Stimulated activated CD8-positive, alpha-beta memory T cell treated with anti-CD3 and anti-CD28 coated beads, Interleukin-12 subunit alpha, Interleukin-12 subunit beta, amount 100 ng/mL, for 24 hours (primary cell): ENCODE data around the gene IFNE.

Experiments
- DNase-seq: peaks from one replicate; pipeline ENCODE4 v3.0.0-alpha.2; 2020; ENCODE audit errors: extremely low read depth

IFNE gene

GRCh38 chr9:21482213-21482612 is at the start of gene IFNE:
TSS of gene IFNE (minus strand) at chr9:21482313. CDS start at chr9:21481694, 619 bp downstream.
- no peak for DNase-seq

DNA sequence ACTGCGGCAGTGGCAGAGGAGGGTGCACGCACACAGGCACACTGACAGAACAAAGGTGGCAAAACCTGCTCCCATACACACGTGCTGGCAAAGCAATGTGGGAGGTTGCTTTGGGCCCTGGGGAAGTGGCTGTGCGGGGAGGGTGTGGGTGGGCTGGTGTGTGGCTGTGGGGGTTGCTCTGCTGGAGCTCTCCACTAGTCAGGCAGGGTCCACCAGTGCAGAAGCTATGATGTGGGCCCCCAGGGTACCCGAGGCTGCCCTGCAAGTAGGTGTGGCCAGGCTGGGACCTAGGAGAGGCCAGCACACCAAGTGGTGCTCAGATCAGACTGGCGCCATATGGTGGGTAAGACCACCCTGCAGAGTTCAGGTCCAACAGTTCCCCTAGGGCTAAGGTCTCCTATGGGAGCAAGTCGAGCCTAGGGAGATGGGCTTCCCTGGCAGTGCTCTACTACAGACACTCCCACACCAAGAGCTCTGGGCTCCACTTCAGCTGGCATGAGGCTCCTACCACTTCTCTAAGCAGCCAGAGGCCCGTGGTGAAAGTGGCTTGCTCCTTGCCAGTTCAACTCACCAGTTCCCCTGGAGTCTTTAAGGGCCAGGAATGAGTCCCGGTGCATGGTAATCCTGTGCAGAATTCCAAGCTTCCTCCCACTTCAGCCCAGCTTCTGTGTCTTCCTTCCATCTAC is 46.2 kb upstream of the IFNE start:
- DNase-seq: no peak

GRCh38 chr9:21527579-21527978 is 45.5 kb upstream of the IFNE start:
- no peak for DNase-seq

DNA sequence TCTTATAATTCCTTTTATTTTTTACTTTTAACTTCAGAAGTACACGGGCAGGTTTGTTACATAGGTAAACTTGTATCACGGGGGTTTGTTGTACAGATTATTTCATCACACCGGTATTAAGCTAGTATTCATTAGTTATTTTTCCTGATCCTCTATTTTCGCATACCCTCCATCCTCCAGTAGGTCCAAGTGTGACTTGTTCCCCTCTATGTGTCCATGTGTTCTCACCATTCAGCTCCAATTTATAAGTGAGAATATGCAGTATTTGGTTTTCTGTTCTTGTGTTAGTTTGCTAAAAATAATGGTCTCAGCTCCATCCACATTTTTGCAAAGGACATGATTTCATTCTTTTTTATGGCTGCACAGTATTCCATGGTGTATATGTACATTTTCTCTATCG is 43.1 kb upstream of the IFNE start:
- DNase-seq: no peak

GRCh38 chr9:21524099-21524830 is 42.2 kb upstream of the IFNE start:
- no peak for DNase-seq

DNA sequence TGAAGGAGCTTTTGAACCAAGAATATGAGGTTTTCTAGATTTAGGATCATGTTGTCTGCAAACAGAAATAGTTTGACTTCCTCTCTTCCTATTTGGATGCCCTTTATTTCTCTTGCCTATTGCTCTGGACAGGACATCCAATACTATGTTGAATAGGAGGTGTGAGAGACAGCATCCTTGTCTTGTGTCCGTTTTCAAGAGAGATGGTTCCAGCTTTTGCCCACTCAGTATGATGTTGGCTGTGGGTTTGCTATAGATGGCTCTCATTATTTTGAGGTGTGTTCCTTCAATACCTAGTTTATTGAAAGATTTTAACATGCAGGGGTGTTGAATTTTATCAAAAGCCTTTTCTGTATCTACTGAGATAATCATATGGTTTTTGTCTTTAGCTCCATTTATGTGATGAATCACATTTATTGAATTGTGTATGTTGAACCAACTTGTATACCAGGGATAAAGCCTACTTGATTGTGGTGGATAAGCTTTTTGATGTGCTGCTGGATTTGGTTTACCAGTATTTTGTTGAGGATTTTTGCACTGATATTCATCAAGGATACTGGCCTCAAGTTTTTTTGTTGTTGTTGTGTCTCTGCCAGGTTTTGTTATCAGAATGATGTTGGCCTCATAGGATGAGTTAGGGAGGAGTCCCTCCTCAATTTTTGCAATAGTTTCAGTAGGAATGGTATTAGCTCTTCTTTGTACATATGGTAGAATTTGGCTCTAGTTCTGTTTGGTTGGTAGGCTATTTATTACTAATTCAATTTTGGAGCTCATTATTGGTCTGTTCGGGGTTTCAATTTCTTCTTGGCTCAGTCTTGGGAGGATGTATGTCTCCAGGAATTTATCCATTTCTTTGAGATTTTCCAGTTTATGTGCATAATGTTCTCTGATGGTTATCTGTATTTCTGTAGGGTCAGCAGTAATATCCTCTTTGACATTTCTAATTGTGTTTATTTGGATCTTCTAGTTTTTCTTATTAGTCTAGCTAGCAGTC is 41.2 kb upstream of the IFNE start:
- no peak for DNase-seq

GRCh38 chr9:21522348-21522747 is 40.2 kb upstream of the IFNE start:
- DNase-seq: no peak

DNA sequence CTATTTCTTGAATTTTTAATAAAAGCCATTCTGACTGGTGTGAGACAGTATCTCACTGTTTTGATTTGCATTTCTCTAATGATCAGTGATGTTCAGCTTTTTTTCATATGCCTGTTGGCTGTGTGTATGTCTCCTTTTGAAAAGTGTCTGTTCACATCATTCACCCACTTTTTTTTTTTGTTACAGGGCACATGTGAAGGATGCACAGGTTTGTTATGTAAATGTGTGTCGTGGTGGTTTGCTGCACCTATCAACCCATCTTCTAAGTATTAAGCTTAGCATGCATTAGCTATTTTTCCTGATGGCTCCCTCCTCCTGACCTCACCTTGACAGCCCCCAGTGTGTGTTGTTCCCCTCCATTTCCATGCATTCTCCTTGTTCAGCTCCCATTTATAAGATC is 39.3 kb upstream of the IFNE start:
- no peak for DNase-seq

DNA sequence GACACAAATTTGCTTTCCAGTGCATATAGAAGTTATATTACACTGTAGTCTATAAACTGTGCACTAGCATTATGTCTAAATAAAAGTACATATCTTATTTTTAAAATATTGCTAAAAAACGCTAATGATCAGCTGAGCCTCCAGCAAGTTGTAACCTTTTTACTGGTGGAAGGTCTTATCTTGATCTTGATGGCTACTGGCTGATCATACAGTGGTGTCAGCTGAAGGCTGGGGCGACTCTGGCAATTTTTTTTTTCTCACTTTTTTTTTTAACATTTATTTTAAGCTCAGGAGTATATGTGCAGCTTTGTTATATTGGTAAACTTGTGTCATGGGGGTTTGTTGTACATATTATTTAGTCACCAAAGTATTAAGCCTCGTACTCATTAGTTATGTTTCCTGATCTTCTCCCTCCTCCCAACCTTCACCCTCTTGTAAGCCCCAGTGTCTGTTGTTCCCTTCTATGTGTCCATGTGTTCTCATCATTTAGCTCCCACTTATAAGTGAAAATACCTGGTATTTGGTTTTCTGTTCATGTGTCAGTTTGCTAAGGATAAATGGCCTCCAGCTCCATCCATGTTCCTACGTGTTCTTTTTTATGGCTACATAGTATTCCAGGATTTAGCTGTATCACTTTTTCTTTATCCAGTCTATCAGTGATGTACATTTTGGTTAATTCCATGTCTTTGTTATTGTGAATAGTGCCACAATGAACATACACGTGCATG is 38.6 kb upstream of the IFNE start:
- no peak for DNase-seq

DNA sequence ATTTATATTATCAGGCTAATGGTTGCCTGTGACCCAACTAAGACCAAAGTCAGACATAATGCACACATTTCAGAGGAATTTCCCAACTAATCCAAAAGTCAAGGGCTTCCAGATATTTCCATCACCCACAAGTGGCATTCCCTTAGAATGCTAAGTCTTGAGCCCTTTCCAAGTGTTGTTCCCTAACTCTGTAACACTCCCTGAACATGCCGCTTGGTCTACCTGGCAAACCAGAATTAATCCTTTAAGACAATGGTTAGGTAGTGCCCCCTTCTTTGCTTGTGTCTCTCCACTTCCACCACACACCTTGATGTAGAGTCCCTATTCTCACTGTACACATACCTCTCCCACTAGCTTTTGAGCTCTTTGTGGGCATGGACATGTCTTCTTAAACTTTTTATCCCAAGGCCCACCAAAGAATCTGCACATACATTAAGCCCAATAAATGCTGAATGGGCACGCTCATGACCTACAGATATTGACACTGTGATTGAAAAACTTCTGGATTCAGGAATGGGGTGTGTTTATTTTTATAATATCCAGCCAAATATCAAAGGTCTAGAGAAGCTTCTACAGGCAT is 37.8 kb upstream of the IFNE start:
- no peak for DNase-seq

DNA sequence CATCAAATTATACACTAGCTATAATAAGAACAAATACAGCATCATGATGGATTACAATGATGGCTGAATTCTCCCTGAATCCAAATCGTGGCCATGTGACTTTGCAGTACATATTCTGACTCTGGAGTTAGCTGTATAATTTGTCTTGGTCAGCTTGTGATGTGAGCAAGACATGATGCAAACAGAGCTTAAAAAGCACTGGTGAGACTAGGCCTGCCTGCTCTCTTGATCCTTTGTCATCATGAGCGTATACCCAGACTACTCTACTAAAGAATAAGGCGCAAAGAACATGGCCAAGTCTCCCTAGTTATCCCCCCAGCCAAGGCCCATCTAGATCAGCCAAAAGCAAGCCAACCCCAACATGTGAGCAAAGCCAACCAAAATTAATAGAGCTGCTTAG is 34.7 kb upstream of the IFNE start:
- no peak for DNase-seq

DNA sequence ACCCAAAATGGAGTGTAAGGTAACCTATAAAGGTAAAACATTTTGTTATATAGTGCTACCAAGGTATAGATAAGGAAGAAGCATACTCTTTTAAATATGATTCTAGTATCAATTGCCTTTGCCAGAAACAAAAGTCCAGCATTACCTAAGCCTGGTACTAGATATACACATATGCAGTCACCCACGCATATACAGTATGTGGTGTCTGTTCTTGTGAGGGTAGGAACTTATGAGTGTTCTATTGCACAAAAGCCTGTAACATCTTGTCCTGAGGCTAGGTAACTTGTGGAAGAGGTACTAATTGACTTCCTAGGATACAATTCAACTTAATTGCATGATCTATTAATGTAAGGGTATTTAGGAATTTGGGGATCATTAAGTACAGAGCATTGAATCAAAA is 31.3 kb upstream of the IFNE start:
- no peak for DNase-seq

DNA sequence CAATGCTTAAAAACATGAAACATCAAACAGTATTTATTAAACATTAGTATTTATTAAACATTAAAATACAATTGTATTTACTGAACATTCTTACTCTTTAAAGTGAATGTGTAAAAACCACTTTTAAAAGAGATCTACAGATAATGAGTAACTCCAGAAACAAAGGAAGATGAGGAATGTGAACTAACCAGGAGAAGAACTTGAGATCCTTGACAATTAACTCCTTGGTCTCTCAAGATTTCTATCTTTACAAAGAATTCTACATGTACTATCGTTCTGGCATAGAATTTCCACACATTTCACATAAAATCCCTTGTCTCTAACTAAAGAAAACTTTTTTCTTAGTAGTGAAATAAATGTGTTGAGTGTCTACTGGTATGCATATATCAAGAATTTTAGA is 28.7 kb upstream of the IFNE start:
- DNase-seq: no peak

GRCh38 chr9:21507483-21507790 is 25.3 kb upstream of the IFNE start:
- no peak for DNase-seq

- DNase-seq: no peak
These were observed 24.7 kb upstream of the IFNE start for GRCh38 chr9:21506626-21507482.

DNA sequence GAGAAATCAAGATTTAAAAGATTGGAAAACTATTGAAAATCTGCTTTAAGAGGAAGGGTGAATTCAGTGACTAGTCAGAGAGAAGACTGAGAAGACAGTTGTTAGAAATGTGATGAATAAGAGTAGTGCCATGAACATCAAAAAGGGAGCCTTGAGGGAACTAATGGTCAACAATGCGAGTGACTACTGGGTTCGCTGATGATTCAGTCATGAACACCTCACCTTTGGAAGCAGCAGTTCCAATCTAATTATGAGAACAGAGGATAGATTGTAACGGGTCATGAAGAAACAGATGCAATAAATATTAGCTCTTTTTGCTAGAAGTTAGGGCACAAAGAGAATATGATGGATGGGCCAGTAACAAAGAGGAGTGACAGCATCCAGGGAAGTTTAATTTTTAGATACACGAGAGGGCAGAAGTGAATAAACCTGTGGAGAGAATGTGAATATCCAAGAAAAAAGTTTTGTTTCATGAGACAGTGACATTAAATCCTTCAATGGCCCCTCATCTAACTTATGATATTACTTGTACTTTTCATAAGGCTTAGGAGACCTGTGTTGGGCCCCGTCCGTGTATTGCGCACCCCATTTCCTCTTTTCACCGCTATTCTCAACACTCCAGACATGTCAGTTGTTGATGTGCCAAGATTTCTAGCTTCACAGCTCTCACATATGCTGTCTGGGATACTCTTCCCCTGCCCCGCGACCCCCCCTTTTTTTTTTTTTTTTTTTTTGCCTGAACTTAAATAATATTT is 23.5 kb upstream of the IFNE start:
- no peak for DNase-seq

DNA sequence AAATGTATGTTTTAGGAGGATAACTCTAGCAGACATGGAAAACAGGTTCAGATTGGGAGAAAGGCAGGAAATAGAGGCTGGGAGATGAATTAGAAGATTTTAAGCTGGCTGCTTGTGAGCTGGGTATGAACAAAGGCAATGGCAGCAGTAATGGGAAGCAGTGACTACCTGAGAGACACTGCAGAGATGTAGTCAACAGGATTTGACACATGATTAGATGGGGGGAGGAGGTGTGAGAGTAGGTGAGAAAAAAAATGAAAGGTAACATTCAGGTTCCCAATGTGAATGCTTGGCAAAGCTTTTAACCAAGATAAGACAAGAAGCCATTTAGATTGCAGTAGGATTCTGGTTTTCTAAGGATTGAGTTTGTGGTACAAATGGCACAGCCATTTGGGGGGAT is 22.8 kb upstream of the IFNE start:
- DNase-seq: no peak

DNA sequence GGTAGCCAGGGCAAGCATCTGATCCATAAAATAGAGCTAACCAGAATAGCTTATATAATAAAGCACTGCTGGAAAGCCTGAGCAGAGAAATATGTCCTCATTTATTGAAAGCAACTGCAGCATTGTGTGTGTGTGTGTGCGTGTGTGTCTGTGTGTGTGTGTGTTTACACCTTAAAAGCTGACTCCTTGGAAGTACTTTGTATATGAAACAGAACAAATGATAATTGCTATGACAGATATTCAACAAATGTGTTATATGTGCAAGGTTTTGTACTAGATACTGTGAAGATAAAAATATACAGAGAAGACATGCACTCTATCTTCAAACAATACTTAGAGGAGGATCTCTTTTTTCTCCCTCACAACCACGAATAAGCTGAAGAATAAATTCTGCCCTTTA is 22.0 kb upstream of the IFNE start:
- no peak for DNase-seq

DNA sequence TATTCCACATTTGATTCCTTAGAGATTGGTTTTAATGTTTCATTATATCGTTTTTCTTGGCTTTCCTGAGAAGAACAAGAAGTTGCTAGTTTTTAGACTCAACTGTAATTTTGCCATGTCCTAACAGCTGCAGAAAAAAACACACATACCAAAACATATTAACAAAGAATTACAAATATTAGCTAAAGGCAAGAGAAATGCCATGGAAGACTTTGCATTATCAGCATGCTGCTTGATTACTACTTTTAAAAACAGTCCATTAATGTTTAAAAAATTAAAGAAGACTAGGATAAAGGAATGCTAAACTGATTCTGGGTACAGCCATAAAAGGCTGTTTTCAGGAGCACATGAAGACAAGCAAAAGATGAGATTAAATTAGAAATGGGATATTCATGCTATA is 20.5 kb upstream of the IFNE start:
- no peak for DNase-seq

DNA sequence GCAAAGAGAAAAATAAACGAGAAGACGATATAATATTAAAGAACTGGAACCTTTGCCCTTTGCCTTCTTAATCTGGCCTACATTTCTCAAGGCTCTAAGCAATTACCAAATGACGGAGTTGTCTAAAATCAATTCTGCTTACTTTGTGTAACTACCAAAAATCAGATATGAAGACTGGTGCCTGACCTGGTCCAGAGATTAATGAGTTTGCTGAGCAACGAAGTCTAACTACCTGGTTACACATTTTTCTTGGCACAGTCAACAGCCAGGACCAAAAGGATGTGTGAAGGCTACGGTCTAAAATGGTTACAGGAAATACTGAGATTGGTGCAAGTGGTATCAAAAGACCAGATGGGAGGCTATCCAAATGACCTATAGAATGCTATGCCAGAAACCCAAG is 17.8 kb upstream of the IFNE start:
- DNase-seq: no peak
